Measurements from ENCODE around the gene CBFA2T3. TPM values are rescaled to one million over a fixed set of nuclear protein-coding genes. Genes with fewer than 3 reads are reported as not detected.

CBFA2T3 gene
- total RNA-seq, 2 donors from 2014 or later: 10.5 to 15.7 TPM

DNA sequence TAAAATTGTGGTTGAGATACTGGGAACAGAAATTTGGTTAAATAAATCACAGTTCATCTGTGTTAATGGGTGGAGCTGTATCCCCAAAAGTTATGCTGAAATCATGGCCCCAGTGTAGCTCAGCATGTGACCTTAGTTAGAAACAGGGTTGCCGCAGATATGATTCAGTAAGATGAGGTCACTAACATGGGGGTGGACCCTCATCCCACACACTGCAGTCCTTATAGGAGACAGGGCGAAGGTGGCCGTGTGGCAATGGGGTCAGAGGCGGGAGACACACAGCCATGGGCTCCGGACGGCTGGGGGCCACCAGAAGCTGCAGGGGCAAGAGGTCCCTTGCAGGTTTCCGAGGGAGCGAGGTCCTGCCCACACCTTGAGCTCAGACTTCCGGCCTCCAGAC is 130.9 kb downstream of the CBFA2T3 start:
- intact Hi-C loops (cut with DNase I, micrococcal nuclease): no loop called here
- ATAC-seq: no peak
- no peak for DNase-seq

DNA sequence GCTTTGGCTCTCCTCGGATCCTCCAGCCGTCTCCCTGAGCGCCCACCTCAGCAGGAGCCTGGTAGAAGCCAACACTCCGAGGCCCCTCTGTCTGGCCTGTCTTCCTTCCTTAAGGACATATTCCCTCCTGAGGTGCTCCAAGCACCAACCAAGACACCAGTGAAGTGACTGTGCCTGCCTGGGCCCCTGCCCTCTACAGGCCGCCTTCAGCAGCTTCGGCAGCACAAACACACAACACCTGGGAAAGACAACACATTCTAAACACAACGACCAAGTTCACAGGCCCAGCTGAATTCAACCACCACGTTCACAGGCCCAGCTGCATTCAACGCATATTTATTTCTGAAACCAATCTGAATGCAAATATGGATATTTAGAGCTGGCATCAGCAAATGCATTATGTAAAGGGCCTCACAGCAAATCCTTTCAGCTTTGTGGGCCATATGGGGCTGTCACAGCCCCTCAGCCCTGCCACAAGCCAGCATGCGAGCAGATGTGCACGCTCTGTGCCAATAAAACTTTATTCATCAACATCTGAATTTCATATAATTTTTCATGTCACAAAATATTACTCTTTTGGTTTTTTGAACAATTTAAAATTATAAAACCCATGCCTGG is 132.5 kb downstream of the CBFA2T3 start:
- intact Hi-C loops (cut with DNase I, micrococcal nuclease): no loop called here

DNA sequence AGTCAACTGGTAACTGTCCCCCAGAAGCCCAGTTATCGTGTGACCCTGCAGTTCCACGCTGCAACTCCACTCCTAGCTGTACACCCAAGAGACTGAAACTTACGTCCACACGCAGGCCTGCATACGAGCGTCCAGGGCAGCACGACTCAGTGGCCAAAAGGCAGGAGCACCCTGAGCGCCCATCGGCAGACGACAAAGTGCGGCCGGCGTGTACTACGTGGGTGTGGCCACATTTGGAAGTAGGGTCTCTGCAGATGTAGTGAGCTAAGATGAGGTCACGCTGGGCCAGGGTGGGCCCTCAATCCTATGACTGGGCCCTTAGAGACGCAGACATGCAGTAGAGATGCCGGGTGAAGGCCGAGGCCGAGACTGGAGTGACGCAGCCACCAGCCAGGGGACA is 133.8 kb downstream of the CBFA2T3 start:
- DNase-seq: no peak
- intact Hi-C loops (cut with DNase I, micrococcal nuclease): no loop called here
- no peak for ATAC-seq

More for the DNA sequence above, 132.5 kb downstream of the CBFA2T3 start:
- DNase-seq: no peak
- ATAC-seq: no peak

DNA sequence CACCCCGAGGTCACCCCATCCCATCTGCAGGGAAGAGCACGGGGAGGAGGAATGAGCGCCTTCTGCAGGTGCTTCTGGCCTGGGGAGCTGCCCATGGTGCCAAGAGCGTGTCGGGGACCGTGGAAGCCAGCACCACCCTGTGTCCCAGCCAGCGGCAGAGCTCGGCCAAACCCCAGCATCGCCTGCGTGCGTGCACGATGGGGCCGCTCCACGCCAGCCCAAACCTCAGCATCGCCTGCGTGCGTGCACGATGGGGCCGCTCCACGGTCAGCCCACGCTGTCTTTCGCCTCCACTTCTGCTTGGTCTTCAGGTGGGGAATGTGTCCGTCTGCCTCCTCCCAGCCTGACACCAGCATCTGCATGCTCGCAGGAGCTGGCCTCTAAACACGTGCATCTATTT is 134.2 kb downstream of the CBFA2T3 start:
- ATAC-seq: no peak
- DNase-seq: no peak
- intact Hi-C loops (cut with DNase I, micrococcal nuclease): no loop called here

DNA sequence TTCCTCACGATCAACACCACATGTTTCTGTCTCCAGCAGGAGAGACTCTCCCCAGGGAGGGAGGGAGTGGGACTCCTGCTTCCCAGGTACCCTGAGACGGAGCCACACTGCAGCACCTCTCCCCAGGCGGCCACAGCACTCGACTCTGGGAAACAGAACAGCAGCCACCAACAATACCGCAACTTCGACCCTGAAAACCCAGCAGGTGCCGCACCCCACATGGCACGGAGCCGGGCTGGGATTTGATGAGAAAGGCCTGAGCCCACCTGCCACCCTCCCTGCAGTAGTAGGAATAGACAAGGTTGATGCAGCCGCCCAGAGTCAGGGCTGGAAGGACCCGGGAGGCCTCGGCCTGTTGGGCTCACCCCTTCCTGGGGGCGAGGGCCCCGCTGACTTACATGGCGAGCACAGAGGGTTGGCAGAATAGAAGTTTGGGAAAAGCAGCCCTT is 134.7 kb downstream of the CBFA2T3 start:
- intact Hi-C loops (cut with DNase I, micrococcal nuclease): no loop called here
- DNase-seq (no peak), ATAC-seq (no peak)

DNA sequence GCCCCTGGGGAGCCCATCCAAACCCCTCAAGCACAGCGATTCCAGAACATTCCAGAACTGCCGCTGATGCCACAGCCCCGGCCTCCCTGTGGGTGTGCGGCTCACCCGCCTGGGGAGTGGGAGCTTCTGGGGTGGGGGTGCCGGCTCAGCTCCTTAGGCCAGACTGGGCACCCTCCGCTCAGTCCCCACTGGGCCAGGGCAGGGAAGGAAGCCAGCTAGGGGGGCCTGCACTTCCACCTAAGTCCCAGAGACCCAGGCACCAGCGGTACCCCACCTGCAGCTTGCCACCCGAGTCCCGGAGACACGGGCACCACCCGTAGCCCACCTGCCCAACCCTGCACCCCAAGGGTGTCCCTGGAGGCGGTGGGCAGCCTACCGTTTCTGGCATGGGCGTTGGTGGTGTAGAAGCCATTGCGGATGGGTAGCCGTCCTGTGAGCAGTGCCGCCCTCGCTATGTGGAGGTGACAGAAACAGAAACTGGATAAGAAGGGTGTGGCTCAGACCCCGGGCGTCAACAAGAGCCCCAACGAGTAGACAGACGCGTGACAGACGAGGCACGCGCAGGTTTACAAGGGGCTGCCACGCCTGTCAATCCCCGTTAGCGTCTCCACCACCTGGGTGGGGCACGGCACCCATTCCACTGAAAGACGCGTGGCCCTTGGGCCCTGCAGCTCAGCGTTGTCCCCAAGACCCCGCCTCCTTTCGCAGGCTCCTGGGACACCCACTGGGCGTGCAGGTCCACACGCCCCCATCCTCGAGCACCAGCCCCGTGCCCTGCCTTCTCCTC is 135.3 kb downstream of the CBFA2T3 start:
- no peak for ATAC-seq
- DNase-seq: no peak
- intact Hi-C loops (cut with DNase I, micrococcal nuclease): no loop called here

DNA sequence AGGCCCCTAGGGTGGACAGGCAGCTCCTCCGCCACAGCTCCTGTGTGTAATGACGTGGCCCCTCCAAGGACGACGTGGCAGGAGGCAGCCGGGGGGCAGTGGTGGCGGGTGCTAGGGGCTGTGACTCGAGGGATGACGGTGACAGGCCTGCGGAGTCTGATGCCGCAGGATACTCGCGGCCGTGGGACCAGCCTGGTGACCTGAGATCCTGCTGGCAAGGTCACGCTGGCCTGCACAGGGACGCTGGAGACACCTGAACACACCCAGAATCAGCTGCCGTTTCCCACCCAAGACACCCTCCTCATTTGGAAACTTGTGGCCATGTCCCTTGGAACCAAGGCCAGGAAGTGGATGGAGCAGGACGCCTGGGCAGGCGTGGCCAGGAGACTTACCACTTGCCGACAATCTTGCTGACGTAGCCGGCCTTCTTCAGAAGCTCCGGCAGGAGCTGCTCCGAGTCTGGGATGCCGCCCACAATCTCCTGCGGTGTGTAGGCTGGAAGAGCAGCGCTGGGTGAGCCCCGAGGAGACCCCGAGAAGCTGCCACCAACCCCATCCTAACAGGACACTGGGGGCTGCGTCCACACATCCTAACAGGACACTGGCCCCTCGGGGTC is 136.3 kb downstream of the CBFA2T3 start:
- intact Hi-C loops (cut with DNase I, micrococcal nuclease): no loop called here
- ATAC-seq: no peak

DNA sequence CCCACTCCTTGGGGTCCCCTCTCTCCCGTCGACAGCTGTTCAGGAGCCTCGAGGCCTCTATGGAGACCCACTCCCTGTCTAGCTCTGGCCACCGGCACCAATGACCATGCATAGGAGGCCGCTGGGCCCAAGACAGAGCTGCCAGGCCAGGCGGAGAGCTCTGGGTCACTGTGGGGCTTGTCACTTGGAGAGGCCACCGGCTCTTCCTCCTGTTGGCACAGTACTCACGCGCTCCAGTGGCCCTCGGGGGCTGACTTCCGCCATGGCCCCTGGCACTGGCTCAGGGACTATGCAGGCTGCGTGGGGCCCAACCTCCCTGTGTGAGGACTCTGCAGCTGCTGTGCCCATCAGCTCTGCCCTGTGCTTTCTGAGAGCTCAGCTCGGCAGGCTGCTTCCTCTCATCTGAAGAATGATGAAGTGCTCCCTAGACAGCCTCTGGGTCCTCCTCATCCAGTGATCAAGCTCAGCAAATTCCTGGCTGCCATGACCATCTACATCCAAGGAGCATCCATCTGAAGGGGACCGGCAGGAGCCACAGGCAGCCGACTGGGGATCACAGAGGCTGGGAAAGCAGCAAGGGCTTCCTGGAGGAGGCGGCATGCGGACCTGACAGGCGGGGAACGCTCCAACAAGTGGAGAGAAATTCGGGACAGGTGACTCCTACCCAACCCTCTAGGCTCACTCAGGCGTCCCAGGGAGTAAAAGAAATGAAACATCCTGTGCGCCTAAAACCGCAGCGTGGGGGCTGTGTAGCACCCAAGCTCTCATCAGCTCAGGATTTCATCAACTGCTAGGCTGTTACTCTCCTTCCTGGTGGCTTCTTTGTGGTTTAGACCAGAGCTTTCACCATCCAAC is 137.0 kb downstream of the CBFA2T3 start:
- ATAC-seq: no peak

More for the DNA sequence above, 136.3 kb downstream of the CBFA2T3 start:
- DNase-seq: no peak

DNA sequence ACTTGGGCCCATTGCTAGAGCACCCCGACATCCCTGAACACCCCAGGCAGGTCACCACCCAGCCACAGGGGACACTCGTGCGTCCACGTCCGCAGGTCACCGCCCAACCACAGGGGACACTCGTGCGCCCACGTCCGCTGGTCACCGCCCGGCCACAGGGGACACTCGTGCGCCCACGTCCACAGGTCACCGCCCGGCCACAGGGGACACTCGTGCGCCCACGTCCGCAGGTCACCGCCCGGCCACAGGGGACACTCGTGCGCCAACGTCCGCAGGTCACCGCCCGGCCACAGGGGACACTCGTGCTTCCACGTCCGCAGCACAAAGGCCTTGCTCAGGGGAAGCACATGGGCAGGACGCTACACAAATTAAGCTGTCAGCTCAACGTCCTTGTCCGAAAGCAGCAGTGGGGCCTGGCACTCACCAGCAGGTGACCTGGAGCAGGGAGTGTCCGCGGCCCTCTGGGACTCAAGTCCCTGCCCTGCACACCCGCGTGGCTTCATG is 137.9 kb downstream of the CBFA2T3 start:
- DNase-seq (no peak), ATAC-seq (no peak)
- intact Hi-C loops (cut with DNase I, micrococcal nuclease): no loop called here

More for the DNA sequence above, 137.0 kb downstream of the CBFA2T3 start:
- intact Hi-C loops (cut with DNase I, micrococcal nuclease): no loop called here
- DNase-seq: no peak

DNA sequence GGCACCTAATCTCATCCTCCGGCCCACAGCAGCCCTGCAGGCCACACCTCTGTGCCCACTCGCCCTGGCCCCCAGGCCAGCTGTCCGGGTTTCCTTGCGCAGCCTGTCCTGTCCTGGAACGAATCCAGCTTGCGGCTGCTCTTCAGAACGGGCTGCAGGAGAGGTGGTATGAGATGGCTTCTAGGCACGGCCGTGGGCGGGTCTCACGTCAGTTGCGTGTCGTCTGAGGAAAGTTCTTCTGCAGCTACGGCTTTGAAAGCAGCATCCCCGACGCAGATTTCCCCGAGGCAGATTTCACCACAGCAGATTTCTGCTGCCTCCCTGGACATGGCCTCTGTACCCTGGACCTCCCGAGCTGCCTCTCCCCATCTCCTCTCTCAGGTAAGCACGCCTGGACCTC is 138.4 kb downstream of the CBFA2T3 start:
- intact Hi-C loops (cut with DNase I, micrococcal nuclease): no loop called here
- ATAC-seq: no peak
- DNase-seq: no peak

DNA sequence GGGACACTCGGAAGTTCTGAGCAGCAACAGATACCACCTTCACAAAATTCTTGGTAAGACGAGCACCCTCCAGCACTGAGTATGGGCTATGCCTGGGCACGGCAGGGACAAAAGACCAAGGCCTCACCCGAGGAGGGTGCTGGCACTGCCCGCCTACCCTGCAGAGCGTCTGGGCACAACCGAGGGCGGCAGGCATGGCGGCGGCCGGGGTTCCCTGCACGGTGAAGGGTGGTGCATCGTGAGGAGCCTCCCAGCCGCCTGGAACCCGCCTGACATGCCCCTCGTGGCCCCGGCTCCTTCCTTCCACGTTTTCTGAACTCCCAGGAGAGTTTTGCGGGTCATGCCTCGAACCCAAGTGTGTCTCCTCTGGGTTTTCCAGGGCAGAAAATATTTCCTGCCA is 139.2 kb downstream of the CBFA2T3 start:
- DNase-seq (no peak), ATAC-seq (no peak)
- intact Hi-C loops (cut with DNase I, micrococcal nuclease): no loop called here

DNA sequence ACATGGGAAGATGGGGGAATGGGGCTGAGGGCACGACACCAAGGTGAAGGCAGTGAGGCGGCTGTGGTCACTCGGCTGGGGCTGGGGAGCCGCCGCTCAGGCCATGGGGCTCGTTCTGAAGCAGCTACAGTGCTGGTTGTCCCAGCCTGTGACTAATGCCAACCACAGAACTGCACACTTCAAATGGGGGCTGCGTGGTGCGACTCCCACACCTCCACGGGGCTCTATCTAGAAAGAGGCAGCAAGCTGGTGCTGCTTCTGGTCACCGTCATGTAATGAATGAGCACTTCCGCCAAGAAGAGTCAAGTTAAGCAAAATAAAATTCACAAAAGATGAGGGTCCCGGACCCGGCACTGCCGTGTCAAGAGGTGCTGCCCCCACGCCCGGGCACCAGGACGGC is 140.2 kb downstream of the CBFA2T3 start:
- intact Hi-C loops (cut with DNase I, micrococcal nuclease): no loop called here
- ATAC-seq (no peak), DNase-seq (no peak)

DNA sequence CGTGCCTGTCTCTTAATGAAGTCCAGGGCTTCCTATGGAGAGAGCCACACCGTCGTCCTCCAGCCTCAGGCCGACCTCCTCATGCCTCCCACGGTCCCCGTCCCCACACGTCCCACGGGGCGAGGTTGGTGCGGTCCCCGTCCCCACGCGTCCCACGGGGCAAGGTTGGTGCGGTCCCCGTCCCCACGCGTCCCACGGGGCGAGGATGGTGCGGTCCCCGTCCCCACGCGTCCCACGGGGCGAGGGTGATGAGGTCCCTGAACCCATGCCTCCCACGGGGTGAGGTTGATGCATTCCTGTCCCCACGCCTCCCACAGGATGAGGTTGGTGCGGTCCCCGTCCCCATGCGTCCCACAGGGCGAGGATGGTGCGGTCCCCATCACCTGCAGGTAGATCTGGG is 141.2 kb downstream of the CBFA2T3 start:
- ATAC-seq: no peak
- DNase-seq: no peak
- intact Hi-C loops (cut with DNase I, micrococcal nuclease): no loop called here

DNA sequence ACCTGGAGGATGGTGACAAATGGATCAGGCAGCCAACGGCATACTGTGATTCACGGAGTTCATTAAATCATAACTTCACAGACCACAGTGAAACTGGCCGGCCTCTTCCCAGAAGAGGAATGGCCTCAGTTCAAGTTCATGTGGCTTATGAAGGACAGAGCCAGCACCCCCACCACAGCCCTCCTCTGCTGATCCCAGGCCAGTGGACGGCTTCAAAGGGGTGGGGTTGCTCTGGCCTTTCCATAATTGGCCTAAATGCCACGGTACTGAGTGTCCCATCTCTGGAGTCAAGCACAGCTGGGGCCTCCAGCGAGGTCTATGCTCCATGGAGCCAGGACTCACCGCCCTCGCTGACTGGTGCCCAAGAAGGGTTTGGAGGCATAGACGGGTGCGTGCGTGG is 141.6 kb downstream of the CBFA2T3 start:
- intact Hi-C loops (cut with DNase I, micrococcal nuclease): no loop called here
- ATAC-seq: no peak
- no peak for DNase-seq

DNA sequence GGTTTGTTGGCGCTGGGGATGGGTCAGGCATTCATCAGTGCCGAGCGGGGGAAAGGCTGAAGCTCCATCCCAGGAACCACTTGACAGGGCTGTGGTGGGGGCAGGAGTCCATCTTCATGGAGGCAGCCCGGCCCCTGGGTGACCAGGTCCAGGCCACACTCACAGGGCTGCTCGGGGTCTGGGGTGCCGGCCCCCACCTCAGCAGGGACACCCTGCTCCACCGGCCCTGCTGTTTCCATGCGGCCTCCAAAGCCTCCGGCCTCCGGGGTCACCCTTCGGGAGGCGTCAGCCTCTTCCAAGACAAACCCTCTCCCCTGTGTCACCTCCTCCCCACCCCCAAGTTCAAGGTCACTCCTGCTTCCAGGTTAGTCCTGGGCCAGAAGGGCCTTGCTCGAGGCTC is 142.3 kb downstream of the CBFA2T3 start:
- intact Hi-C loops (cut with DNase I, micrococcal nuclease): no loop called here
- DNase-seq: no peak
- ATAC-seq: no peak

DNA sequence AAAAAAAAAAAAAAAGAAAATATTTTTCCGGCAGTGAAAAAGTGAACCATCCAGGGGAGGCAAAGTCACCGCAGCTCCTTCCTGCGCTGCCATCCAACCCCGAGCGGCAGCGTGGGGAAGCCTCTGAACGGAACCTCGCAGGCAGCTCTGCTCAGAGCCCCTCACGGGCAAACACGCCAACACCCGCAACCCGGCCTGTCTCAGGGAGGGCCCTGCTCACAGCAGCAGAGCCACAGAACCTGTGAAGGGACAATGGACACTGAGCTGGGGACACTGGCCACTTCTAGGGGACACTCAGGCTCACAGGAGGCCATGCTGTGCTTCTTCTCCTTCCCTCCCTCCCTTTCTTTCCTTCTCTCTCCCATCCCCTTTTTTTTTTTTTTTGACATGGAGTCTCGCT is 143.9 kb downstream of the CBFA2T3 start:
- intact Hi-C loops (cut with DNase I, micrococcal nuclease): no loop called here
- ATAC-seq: no peak
- no peak for DNase-seq

DNA sequence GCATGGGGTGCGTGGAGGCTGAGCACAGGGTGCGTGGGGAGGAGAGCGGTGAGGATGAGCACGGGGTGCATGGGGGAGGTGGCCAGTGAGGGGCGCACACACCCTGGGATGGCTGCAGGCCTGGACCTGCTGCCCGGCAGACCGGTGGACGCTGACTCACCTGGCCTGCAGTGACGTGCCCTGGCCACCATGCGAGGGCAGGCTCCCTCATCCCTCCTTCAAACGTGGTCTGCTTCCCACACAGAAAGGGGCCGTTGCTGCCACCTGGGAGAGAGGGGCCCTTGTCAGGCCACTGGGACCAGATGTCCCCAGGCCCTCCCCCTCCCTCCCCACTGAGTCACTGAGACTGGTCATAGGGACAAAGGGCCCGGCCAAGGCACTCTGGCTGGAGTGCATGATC is 145.2 kb downstream of the CBFA2T3 start:
- no peak for ATAC-seq

DNA sequence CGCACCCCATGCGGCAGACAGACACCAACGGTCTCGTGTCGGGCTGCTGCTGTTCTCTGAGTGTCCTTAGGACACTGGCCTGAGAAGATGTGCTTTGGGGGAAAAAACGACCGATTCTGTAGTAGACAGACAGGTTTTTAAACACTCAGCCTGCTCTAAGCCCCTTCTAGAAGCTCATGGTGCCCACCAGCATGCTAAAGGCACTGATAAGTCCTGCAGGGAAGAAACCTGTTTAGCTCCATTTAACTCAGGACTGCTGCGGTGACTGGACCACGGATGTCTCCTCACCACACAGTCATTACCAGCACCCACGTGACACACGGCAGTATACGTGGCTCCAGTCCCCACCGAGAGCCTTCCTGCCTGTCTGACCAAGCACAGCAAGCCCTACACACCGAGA is 146.2 kb downstream of the CBFA2T3 start:
- ATAC-seq (no peak), DNase-seq (no peak)
- intact Hi-C loops (cut with DNase I, micrococcal nuclease): no loop called here

More for the DNA sequence above, 145.2 kb downstream of the CBFA2T3 start:
- no peak for DNase-seq
- intact Hi-C loops (cut with DNase I, micrococcal nuclease): no loop called here

DNA sequence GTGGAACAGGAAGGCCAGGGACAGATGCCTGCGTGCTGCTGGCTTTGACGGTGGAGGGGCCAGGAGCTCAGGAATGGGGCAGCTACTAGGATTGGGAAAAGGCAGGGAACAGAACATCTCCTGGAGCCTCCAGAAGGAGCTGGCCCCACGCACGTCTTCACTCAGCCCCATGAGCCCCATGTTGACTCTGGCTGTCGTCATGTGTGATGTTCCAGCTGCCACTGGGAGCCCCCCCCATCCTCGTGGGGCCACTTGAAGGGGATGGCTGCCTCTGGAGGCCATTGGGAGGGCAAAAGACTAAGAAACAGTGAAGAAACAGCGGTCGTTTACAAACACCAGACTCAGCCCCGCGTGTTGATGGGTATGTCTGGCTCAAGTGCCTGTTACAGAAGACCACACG is 146.7 kb downstream of the CBFA2T3 start:
- DNase-seq (no peak), ATAC-seq (no peak)
- intact Hi-C loops (cut with DNase I, micrococcal nuclease): no loop called here

Measured in left colon (tissue), 2 donors.